Activated CD4-positive, alpha-beta T cell treated with anti-CD3 and anti-CD28 coated beads, Interleukin-2, amount 10 ng/mL, durations not matched to agents 24 days and 14 days (primary cell): Measurements from ENCODE around the gene SLC27A4. TPM values are rescaled to one million over a fixed set of nuclear protein-coding genes. Genes with fewer than 3 reads are reported as not detected.

Experiments
- DNase-seq: peaks from one replicate; pipeline ENCODE4 v3.0.0; 2022
- H3K27ac Mint-ChIP-seq: one replicate; pipeline ENCODE4 v1.8.0; 2022; ENCODE audit warnings: mild to moderate bottlenecking, mixed read lengths
- H3K27me3 Mint-ChIP-seq: one replicate; pipeline ENCODE4 v1.8.0; 2022; ENCODE audit warnings: mixed read lengths
- H3K36me3 Mint-ChIP-seq: one replicate; pipeline ENCODE4 v1.8.0; 2022; ENCODE audit warnings: low read depth, mild to moderate bottlenecking, mixed read lengths
- H3K4me1 Mint-ChIP-seq: one replicate; pipeline ENCODE4 v1.8.0; 2021; ENCODE audit warnings: mixed read lengths
- H3K4me3 Mint-ChIP-seq: one replicate; pipeline ENCODE4 v1.8.0; 2022; ENCODE audit warnings: mild to moderate bottlenecking, moderate library complexity, mixed read lengths
- H3K9me3 Mint-ChIP-seq: one replicate; pipeline ENCODE4 v1.8.0; 2021; ENCODE audit warnings: mixed read lengths
- intact Hi-C: fragments of 100-400 bp; cut with micrococcal nuclease; formaldehyde crosslinking; loops from one replicate; pipeline ENCODE4 v1.15.1; 2023
- total RNA-seq: library from RNA; stranded (reverse); gene quantifications from 2 replicates; pipeline ENCODE4 v1.2.3, GENCODE V29; 2022

Gene SLC27A4
- total RNA-seq, 1 donor from 2014 or later = 37.0 TPM

DNA sequence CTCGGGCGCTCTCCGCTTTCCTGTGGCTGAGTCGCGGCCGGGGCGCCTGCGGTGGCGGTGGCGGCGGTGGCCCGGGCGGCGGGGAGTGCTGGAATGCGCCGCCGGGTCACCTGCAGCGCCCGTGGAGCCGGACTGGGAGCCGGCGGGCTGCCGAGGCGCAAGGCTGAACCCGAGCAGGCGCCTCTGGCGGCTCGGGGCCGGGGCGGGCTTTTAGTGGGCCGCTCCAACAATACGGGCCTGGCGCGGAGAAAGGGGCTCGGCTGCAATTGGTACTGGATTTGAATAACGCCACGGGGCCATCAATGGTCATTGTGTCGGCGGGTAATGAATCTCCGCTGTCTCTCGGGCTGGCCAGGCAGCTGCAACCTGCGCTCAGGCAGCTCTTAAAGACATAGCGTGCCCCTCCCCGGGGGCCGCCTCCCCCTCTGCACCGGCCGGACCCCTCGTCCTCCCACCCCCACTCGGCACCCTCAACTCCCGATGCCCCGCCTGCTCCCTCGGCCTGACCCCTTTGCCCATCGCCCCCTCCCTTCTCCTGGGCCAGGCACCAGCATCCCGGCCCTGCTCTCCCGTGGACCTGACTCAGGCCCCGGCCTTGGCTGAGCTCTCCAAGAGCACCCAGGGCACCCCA lies 52.9 kb downstream of the SLC27A4 start:
- peaks cover 14% of the 10 kb centered on the region for H3K36me3 Mint-ChIP-seq
- no peak overlapping the region for H3K27ac Mint-ChIP-seq
- peaks cover 15% of the 10 kb centered on the region for H3K27me3 Mint-ChIP-seq
- intact Hi-C loops = no loop called here
- no peaks in the 10 kb centered on the region for H3K9me3 Mint-ChIP-seq
- H3K4me3 Mint-ChIP-seq = no peak overlapping the region
- H3K4me1 Mint-ChIP-seq = peaks cover 3% of the 10 kb centered on the region
- no peak for DNase-seq

DNA sequence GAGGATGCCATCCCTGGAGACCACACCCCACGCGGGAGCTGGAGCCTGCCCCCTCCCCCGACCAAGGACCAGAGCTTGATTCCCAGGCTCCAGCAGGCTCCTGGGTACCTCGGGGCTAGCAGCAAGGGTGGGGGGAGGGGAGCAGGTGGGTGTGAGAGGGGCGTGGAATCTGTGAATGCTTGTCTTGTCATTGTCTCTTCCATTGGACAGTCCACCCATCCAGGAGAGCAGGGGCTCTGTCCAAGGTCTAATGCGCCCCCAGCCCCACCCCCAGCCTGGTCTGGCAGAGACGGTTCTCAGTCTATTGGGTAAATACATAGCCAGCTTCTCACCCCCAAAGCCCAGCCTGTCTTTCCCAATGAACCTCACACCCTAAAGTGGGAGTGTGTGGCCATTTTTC lies 53.6 kb downstream of the SLC27A4 start:
- H3K9me3 Mint-ChIP-seq = no peaks in the 10 kb centered on the region
- no peak overlapping the region for H3K27ac Mint-ChIP-seq
- H3K4me1 Mint-ChIP-seq = peaks cover 3% of the 10 kb centered on the region
- H3K36me3 Mint-ChIP-seq = peaks cover 14% of the 10 kb centered on the region
- no peak for DNase-seq
- no peak overlapping the region for H3K4me3 Mint-ChIP-seq
- peaks cover 15% of the 10 kb centered on the region for H3K27me3 Mint-ChIP-seq
- intact Hi-C loops = no loop called here

DNA sequence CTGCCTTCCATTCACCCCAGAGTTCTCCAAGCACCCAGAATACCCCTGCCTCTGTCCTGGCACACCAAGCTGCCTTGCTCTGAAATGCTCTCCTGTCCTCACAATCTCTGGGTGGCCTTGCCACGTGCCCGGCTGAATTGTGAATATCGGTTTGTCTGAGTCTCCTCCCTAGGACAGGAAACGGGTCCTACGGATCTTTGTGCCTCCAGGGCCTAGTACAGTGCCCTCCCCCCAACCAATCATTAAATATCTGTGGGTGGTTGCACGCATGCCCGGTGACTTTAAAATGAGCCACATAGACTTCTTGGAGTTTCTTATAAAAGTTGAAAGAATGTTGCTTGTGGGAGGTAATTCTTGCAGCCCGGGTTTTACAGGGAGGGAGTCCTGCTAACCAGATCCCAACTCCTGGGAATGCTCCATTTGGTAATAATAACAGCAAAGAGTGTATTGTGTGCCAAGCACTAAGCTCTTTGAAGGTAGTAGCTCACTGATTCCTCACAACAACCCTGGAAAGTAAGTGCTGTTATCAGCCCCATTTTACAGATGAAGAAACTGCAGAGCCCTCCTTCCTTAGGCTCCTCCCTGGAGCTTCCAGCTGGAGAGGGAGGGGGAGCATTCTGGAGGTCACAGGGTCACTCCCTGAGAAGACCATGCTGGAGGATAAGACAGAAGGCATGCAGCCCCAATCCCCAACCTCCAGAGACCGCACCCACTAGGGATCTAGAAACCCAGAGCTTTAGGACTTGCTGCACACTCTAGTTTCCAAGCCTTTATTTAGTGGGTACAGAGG lies 54.2 kb downstream of the SLC27A4 start:
- no peak overlapping the region for H3K27ac Mint-ChIP-seq

DNA sequence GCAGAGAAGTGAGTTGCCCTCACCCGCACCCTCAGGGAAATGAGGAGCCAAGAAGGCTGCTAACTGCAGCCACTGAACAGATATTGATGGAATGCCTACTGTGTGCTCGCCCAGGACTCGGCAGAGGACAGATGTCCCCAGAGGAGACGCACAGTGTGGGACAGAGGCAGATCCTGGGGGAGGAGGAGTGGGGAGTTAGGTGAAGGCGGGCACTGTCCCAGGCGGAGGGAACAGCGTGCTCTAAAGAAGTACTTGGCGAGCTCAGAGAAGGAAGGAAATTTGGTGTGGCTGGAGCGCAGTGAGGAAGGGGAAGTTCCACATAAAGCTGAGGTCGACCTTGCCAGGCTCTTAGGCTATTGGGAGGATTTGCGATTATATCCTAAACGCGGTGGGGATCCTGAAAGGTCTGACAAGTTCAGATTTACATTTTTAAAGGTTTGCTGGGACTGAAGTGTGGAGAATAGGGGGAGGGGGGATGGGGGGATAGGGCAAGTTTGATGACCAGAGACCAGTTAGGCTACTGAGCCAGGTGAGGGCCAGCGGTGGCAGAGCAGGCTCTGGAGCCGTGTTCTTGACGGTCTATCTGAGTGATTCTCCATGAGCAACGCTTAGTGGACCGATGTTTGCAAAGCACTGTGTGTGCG lies 56.8 kb downstream of the SLC27A4 start:
- intact Hi-C loops = no loop called here
- Mint-ChIP-seq H3K36me3 (peaks cover 2% of the 10 kb centered on the region), H3K9me3 (no peaks in the 10 kb centered on the region)

More for the DNA sequence above, 54.2 kb downstream of the SLC27A4 start:
- DNase-seq = no peak
- Mint-ChIP-seq H3K9me3 (no peaks in the 10 kb centered on the region), H3K4me3 (no peak overlapping the region), H3K36me3 (peaks cover 10% of the 10 kb centered on the region), H3K27me3 (peaks cover 16% of the 10 kb centered on the region), H3K4me1 (peaks cover 3% of the 10 kb centered on the region)
- intact Hi-C loops = no loop called here

DNA sequence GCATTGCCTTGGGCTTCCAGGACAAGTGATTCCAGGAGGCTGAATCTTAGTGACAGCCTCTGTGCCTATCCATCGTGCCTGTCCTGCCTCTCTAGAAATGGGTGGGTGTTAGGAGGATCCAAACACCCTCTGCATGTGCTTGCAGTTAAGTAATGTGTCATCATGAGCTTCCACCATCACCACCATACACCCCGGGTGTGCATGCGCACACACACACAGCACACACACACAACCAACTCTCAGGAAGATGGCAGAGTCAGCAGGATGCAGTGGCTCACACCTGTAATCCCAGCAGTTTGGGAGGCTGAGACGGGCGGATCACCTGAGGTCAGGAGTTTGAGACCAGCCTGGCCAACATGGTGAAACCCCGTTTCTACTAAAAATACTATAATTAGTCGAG lies 57.5 kb downstream of the SLC27A4 start:
- Mint-ChIP-seq H3K9me3 (no peaks in the 10 kb centered on the region), H3K36me3 (no peaks in the 10 kb centered on the region), H3K27ac (no peak overlapping the region), H3K27me3 (peaks cover 19% of the 10 kb centered on the region), H3K4me3 (no peak overlapping the region), H3K4me1 (peaks cover 3% of the 10 kb centered on the region)
- no peak for DNase-seq
- intact Hi-C loops = no loop called here

More for the DNA sequence above, 56.8 kb downstream of the SLC27A4 start:
- Mint-ChIP-seq H3K4me3 (no peak overlapping the region), H3K27me3 (peaks cover 17% of the 10 kb centered on the region), H3K27ac (no peak overlapping the region), H3K4me1 (peaks cover 3% of the 10 kb centered on the region)
- DNase-seq = no peak

DNA sequence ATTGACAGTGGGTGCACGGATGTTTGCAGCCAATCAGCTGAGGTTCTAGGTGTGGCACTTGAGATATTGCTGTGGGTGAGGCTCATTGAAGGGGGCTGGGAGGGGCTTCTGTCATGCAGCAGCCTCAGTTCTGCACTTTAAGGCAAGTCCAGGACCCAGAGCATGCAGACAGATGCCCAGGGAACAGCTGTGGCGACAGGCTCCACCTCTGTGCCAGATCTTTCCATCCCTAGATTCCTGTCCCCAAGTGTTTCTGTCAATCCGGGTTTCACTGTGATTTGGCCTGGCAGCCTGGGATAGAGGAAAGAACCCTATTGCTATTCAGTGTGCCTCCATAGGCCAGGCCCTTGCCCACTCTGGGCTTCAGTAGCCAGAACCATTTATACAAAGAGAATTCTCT lies 59.5 kb downstream of the SLC27A4 start:
- no peaks in the 10 kb centered on the region for H3K9me3 Mint-ChIP-seq
- no peaks in the 10 kb centered on the region for H3K36me3 Mint-ChIP-seq
- no peak overlapping the region for H3K27ac Mint-ChIP-seq
- peaks cover 3% of the 10 kb centered on the region for H3K4me1 Mint-ChIP-seq
- DNase-seq = no peak
- H3K27me3 Mint-ChIP-seq = peaks cover 19% of the 10 kb centered on the region
- intact Hi-C loops = no loop called here
- H3K4me3 Mint-ChIP-seq = no peak overlapping the region

DNA sequence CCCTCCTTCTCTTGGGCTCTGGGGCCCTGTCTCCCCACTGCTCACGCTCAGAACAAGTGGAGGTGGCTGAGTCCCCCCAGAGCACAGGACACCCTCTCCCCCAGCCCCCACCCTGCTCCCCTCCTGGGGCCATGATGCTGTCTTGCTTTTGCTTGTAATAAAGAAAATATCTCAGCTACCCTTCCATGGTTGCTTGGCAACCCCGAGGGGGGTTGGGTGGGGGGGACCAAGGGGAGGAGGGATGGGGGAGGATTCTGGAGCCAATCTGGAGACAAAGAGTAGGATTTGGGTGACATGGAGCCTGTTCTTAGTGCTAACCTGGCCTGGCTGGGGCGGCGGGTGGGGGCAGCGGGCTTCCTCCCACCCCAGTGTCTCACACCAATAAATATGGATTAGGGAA lies 64.2 kb downstream of the SLC27A4 start:
- intact Hi-C loops = no loop called here
- Mint-ChIP-seq H3K36me3 (no peaks in the 10 kb centered on the region), H3K4me3 (no peak overlapping the region), H3K27ac (no peak overlapping the region), H3K9me3 (no peaks in the 10 kb centered on the region), H3K4me1 (no peaks in the 10 kb centered on the region), H3K27me3 (peaks cover 21% of the 10 kb centered on the region)
- DNase-seq = no peak

DNA sequence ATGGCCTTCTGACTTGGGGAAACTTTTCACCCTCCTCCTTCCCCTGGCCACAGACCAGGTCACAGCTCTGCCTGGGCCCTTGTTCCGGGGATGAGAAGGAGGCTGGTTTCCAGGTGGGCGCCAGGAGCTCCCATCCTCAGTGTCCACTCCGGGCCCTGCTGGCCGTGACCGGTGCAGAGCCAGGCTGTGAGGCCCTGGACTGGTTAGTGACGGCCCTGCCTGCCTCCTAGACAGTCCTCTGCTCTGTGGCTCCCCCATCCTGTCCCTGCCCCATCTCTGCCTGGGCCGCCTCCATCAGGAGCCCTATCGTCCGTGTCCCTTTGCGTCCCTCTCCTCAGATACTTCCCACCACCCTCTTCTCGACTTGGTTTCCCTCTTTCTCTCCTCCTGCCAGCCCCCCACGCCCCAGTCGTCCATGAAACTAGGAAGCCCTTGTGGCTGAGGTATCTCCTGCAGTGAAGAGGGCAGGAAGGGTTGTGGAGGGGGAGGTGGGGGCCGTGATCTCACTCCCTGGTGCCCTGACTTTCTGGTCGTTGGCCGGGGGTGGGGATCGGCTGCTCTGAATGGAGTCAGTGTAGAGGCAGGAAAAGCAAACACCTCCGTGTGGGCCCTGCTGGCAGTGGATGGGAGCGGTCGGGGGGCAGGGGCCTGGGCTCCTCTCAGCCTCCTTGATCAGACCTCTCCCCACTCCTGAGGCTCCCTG lies 64.9 kb downstream of the SLC27A4 start:
- Mint-ChIP-seq H3K9me3 (no peaks in the 10 kb centered on the region), H3K27me3 (peaks cover 26% of the 10 kb centered on the region), H3K36me3 (no peaks in the 10 kb centered on the region), H3K4me3 (no peak overlapping the region), H3K4me1 (no peaks in the 10 kb centered on the region), H3K27ac (no peak overlapping the region)
- intact Hi-C loops = no loop called here
- DNase-seq = no peak

DNA sequence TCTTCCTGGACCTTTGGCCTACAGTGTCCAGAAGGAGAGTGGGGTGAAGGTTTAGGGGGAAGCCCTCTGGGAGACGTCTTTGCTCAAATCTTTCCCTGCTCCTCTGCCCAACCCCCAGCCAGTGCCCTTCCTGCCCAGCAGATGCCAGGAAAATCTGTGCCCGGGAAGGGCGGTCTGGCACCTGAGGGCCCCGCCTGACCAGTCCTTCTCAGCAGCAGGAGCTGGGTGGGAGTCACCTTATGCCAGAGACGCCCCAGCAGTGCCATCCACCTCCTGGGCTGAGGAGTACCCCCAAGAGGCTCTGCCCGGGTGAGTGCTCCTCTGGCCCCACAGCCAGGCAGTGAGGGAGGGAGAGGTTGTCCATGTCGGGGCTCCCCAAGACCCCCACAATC lies 65.4 kb downstream of the SLC27A4 start:
- Mint-ChIP-seq H3K4me1 (no peaks in the 10 kb centered on the region), H3K27ac (no peak overlapping the region), H3K9me3 (no peaks in the 10 kb centered on the region), H3K27me3 (peaks cover 28% of the 10 kb centered on the region), H3K36me3 (no peaks in the 10 kb centered on the region), H3K4me3 (no peak overlapping the region)
- no peak for DNase-seq
- intact Hi-C loops = no loop called here

DNA sequence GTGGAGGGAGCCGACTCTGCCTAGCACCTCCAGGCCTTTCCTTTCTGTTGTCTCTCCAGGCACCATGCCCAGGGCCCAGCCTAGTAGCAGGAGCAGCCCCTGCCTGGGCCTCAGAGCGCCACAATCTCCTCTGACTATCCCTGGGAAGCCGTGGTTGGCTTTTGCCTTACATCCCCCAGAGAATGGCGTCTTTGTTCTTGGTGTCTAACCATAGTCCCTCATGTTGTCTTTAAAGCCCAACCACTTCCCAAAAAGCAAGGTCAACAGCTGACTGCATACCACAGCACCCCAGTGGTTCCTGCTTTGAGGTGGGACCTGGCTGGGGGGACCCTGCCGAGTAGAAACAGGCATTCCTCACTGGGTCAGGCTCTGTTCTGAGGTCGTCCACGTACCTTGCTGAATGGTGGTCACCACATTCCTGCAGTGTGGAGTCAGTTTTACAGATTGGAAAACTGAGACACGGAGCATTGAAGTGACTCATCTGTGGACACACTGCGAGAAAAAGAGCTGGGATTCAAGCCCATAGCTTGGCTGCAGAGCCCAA lies 66.6 kb downstream of the SLC27A4 start:
- no peak overlapping the region for H3K4me3 Mint-ChIP-seq
- intact Hi-C loops = no loop called here
- peaks cover 33% of the 10 kb centered on the region for H3K27me3 Mint-ChIP-seq
- H3K27ac Mint-ChIP-seq = no peak overlapping the region
- H3K9me3 Mint-ChIP-seq = no peaks in the 10 kb centered on the region
- H3K4me1 Mint-ChIP-seq = no peaks in the 10 kb centered on the region
- no peak for DNase-seq
- no peaks in the 10 kb centered on the region for H3K36me3 Mint-ChIP-seq

DNA sequence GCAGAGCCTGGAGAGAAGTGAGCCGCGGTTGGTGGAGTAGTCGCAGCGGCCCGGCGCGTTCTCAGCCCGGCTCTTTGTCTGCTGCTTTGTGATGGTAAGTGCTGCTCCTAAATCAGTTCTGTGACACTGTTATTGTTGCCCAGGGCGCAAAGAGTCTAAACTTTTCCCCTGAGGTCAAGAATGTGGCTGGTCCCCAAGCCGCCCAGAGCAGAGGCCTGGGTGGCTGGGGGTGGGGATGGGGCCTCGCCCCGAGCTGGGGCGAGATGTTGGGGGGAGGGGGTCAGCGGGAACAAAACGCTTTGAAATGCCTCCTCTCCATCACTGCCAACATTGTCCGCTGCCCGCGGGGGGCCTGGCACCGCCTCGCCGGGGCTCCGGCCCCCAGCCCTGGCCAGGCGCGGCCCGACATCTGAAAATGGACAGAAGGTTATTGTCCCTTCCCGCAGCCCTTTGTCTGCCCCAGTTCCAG lies 68.7 kb downstream of the SLC27A4 start:
- Mint-ChIP-seq H3K4me1 (no peaks in the 10 kb centered on the region), H3K9me3 (no peaks in the 10 kb centered on the region), H3K36me3 (no peaks in the 10 kb centered on the region), H3K27ac (no peak overlapping the region), H3K27me3 (peaks cover 35% of the 10 kb centered on the region), H3K4me3 (no peak overlapping the region)
- no peak for DNase-seq
- intact Hi-C loops = no loop called here

DNA sequence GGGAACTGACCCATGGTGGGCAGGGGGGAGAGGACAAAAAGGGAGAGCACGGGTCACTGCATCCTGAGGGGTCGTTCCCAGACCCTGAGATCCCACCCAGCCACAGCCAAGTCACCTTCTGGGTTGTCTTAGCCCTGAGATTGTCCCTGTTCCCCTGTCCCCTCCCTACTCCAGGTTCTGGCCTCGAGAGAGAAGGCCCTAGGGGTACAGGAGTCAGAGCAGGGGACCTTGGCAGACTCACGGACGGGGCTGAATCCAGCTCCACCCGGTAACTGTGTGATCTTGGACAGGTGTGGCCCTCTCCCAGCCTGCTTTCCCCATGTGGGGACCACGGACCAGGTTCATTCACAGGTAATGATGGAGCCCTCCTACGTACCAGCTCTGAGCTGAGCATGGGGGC lies 69.1 kb downstream of the SLC27A4 start:
- no peak overlapping the region for H3K4me3 Mint-ChIP-seq
- H3K27ac Mint-ChIP-seq = no peak overlapping the region
- peaks cover 36% of the 10 kb centered on the region for H3K27me3 Mint-ChIP-seq
- H3K36me3 Mint-ChIP-seq = no peaks in the 10 kb centered on the region
- no peaks in the 10 kb centered on the region for H3K9me3 Mint-ChIP-seq
- no peaks in the 10 kb centered on the region for H3K4me1 Mint-ChIP-seq
- DNase-seq = no peak
- intact Hi-C loops = no loop called here

DNA sequence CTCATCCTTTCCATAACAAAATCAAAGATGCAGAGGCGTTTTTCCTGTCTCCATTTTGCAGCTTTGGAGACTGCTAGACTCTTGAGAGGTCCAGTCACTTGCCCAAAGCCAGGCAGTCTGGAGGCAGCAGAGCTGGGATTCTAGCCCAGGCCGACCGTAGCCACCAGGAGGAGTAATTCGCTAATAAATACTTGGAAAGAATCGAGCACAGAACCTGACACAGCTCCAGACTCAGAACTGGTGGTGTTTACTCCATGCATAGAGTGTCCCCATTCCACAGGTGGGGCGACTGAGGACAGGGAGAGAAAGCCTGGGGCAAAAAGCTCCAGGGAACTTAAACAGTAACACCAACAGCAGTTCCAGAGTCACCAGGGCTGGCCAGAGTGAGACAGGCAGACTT lies 69.7 kb downstream of the SLC27A4 start:
- H3K27ac Mint-ChIP-seq = no peak overlapping the region
- H3K36me3 Mint-ChIP-seq = no peaks in the 10 kb centered on the region
- no peaks in the 10 kb centered on the region for H3K4me1 Mint-ChIP-seq
- peaks cover 40% of the 10 kb centered on the region for H3K27me3 Mint-ChIP-seq
- intact Hi-C loops = loop anchor here (5.0 kb wide), 1 partner anchor 48 kb away; no protein-coding TSS in a partner anchor
- DNase-seq = no peak
- H3K4me3 Mint-ChIP-seq = no peak overlapping the region
- no peaks in the 10 kb centered on the region for H3K9me3 Mint-ChIP-seq
